HepG2 (cell line): Measurements from ENCODE around the gene PGLYRP4. TPM values are rescaled to one million over a fixed set of nuclear protein-coding genes. Genes with fewer than 3 reads are reported as not detected.

Experiments used
- ATAC-seq: fragments of 200-7000 bp; cut with Tn5 transposase; 3 replicates; pipeline ENCODE4 v1.9.1; 2020; ENCODE audit warnings: mild to moderate bottlenecking, moderate library complexity
- BruUV-seq: library from RNA; stranded (reverse); fragments of 400-500 nt; replicated peaks from 2 replicates; lab custom pipeline; 2021; lab: Mats Ljungman, UMichigan
- CTCF ChIA-PET: fragments of 300-600 bp; formaldehyde crosslinking; extraction: SDS; loops from one replicate; lab custom pipeline; 2021; ENCODE audit warnings: low total read pairs, inconsistent platforms, low intra/inter-chr PET ratio; lab: Yijun Ruan, JAX
- POLR2A ChIA-PET: fragments of 350-600 bp; sonication (Branson Sonifier 250); formaldehyde crosslinking; loops from one replicate; lab custom pipeline; 2020; ENCODE audit warnings: antibody characterized with exemption, inconsistent platforms; lab: Yijun Ruan, JAX
- DNase-seq: peaks from one replicate; pipeline ENCODE4 v3.0.0-alpha.2; 2015; ENCODE audit warnings: low spot score
- FAIRE-seq: peaks from 3 replicates; lab custom pipeline; 2011; peaks lifted over from hg19 to GRCh38; lab: Jason Lieb, UNC
- H2AFZ ChIP-seq: one replicate; pipeline ENCODE4 v1.6.1; 2011; ENCODE audit warnings: low read length, inconsistent platforms
- H3K27ac ChIP-seq: fragments of 300-600 bp; 3 replicates; pipeline ENCODE4 v1.8.0; 2011; ENCODE audit warnings: mixed run types, mild to moderate bottlenecking, mixed read lengths, low read length, inconsistent platforms; ENCODE audit not compliant: insufficient read depth; ENCODE audit errors: extremely low read length
- H3K27me3 ChIP-seq, 2 experiments: fragments of 200-600 bp in 1 of 2; 2 replicates in 1 of 2; 3 replicates in 1 of 2; pipeline versions ENCODE4 v1.6.0 to v1.8.0; 2011; ENCODE audit warnings: low read length in 2 of 2, mild to moderate bottlenecking in 2 of 2, moderate library complexity in 2 of 2, inconsistent platforms in 1 of 2; ENCODE audit not compliant: insufficient read depth in 2 of 2, control insufficient read depth in 1 of 2
- H3K36me3 ChIP-seq, 2 experiments: fragments of 200-600 bp in 1 of 2; replicated peaks in 1 of 2; 2 replicates in 1 of 2; 3 replicates in 1 of 2; pipeline versions ENCODE4 v1.5.1 to v1.8.0; 2011; ENCODE audit warnings: low read length in 2 of 2, inconsistent platforms in 1 of 2; ENCODE audit not compliant: insufficient read depth in 2 of 2, control insufficient read depth in 1 of 2
- H3K4me1 ChIP-seq: 2 replicates; pipeline ENCODE4 v1.5.1; 2012; ENCODE audit warnings: low read length, inconsistent platforms; ENCODE audit not compliant: insufficient read depth
- H3K4me2 ChIP-seq: 2 replicates; pipeline ENCODE4 v1.6.0; 2011; ENCODE audit warnings: low read depth, low read length, inconsistent platforms
- H3K4me3 ChIP-seq, 3 experiments: fragments of 200-600 bp in 1 of 3; sonication (generic), shearing (Covaris generic) in 1 of 3; replicated peaks in 1 of 3; 2 replicates each; pipeline ENCODE4 v1.5.1; 2011 to 2016; ENCODE audit warnings: low read length in 3 of 3, inconsistent platforms in 2 of 3, low read depth in 2 of 3, mild to moderate bottlenecking in 2 of 3, control low read depth in 1 of 3, mixed read lengths in 1 of 3; ENCODE audit not compliant: insufficient read depth in 1 of 3
- H3K79me2 ChIP-seq: one replicate; pipeline ENCODE4 v1.6.1; 2011; ENCODE audit warnings: low read length, inconsistent platforms; ENCODE audit not compliant: insufficient read depth
- H3K9ac ChIP-seq: 2 replicates; pipeline ENCODE4 v1.6.0; 2011; ENCODE audit warnings: mild to moderate bottlenecking, low read depth, low read length, inconsistent platforms; ENCODE audit not compliant: insufficient read depth
- H3K9me3 ChIP-seq: 2 replicates; pipeline ENCODE4 v1.5.1; 2012; ENCODE audit warnings: mild to moderate bottlenecking, low read length
- H4K20me1 ChIP-seq: 2 replicates; pipeline ENCODE4 v1.6.0; 2011; ENCODE audit warnings: inconsistent platforms, mild to moderate bottlenecking, low read length, moderate library complexity; ENCODE audit not compliant: insufficient read depth
- HMG20A ChIP-seq: IDR thresholded peaks from 2 replicates; pipeline ENCODE4 v1.6.1; 2016; ENCODE audit warnings: borderline replicate concordance
- MEIS2 ChIP-seq: sonication (generic); formaldehyde crosslinking; IDR thresholded peaks from 2 replicates; pipeline ENCODE4 v1.9.0; 2021; ENCODE audit warnings: mild to moderate bottlenecking, missing genetic modification reagents
- NPAS2 ChIP-seq: sonication (generic); formaldehyde crosslinking; IDR thresholded peaks from 2 replicates; pipeline ENCODE4 v1.8.0; 2022; ENCODE audit warnings: mild to moderate bottlenecking, missing genetic modification reagents, borderline replicate concordance
- SCMH1 ChIP-seq: sonication (generic); formaldehyde crosslinking; IDR thresholded peaks from 2 replicates; pipeline ENCODE4 v1.9.0; 2021; ENCODE audit warnings: missing genetic modification reagents, mild to moderate bottlenecking, borderline replicate concordance
- ZFYVE20 ChIP-seq: sonication (generic); formaldehyde crosslinking; IDR thresholded peaks from 2 replicates; pipeline ENCODE4 v1.8.0; 2023; ENCODE audit warnings: low read depth, mild to moderate bottlenecking, moderate library complexity, missing genetic modification reagents, borderline replicate concordance
- ZMYM4 ChIP-seq: sonication (generic); formaldehyde crosslinking; IDR thresholded peaks from 2 replicates; pipeline ENCODE4 v1.8.1; 2023; ENCODE audit warnings: mild to moderate bottlenecking, missing genetic modification reagents
- ZNF205 ChIP-seq: IDR thresholded peaks from 2 replicates; pipeline ENCODE4 v1.6.1; 2018; ENCODE audit warnings: missing biosample characterization, missing genetic modification reagents
- ZSCAN9 ChIP-seq: IDR thresholded peaks from 2 replicates; pipeline ENCODE4 v1.6.1; 2016; ENCODE audit warnings: borderline replicate concordance
- WGBS: methylation state at CpG from one replicate; pipeline ENCODE4 v1.1.6; 2017; ENCODE audit warnings: low lambda C conversion rate; 5-methylcytosine and 5-hydroxymethylcytosine counted together
- in situ Hi-C: cut with HindIII; loops from 2 replicates; pipeline ENCODE4 v1.10.0; 2017; ENCODE audit warnings: low pct_unique_long_range_greater_than_20kb; ENCODE audit not compliant: extremely low pct_ligation_motif_present
- intact Hi-C: fragments of 100-400 bp; cut with micrococcal nuclease; formaldehyde crosslinking; loops from one replicate; pipeline ENCODE4 v1.10.0; 2022; ENCODE audit not compliant: unreplicated experiment
- polyA plus RNA-seq, 8 experiments: library from polyadenylated mRNA; depleted of rRNA in 3 of 8; stranded (reverse) in 7 of 8; unstranded in 1 of 8; fragments of >200 nt; fragmentation: Illumina TruSeq in 4 of 8; extraction: Trizol in 4 of 8; gene quantifications; 2 replicates each; pipeline versions ENCODE4 v1.2.1 to v1.2.3, GENCODE V29; 2011 to 2016; ENCODE audit warnings: low read depth in 4 of 8, missing spikeins in 1 of 8, mixed read lengths in 1 of 8; ENCODE audit not compliant: insufficient read depth in 1 of 8
- total RNA-seq, 5 experiments: library from RNA; depleted of rRNA; stranded (reverse); fragments of >200 nt; fragmentation: Illumina TruSeq; extraction: Trizol; gene quantifications; 2 replicates each; pipeline ENCODE4 v1.2.3, GENCODE V29; 2016; ENCODE audit warnings: low read depth in 1 of 5
- TF ChIP-seq, protein P1 (sequence below): sonication (generic); formaldehyde crosslinking; IDR thresholded peaks from 2 replicates; pipeline ENCODE4 v1.4.0; 2020; ENCODE audit warnings: missing genetic modification reagents
- TF ChIP-seq, protein P2 (sequence below): fragments of 450-650 bp; IDR thresholded peaks from 2 replicates; pipeline ENCODE4 v1.6.1; 2017
- TF ChIP-seq, protein P3 (sequence below): sonication (generic); formaldehyde crosslinking; conservative IDR thresholded peaks from 2 replicates; pipeline ENCODE4 v1.4.0; 2020; ENCODE audit warnings: missing genetic modification reagents

PGLYRP4 gene
- total and polyA plus RNA-seq, 2 of the 13 experiments (the other 11 are each of a cell fraction or from before 2014, with no cell fraction given): not detected

DNA sequence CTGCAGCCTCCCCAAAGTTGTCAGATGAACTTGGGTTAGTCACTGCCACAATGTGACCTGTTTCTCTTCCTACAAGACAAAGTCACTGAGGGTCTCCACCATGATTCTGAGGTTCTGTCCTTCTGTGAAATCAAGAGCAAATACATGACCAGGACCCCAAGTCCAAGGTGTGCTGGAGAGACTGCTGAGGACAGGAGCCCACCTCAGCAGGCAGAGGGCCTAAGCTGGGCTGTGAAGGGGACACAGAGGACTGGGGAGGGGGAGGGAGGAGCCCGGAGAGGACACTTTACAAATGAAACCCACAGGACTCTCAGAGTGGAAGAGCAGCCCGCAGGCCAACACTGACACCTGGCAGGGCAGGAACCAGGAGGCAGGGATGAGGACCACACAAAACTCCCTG, 39.2 kb downstream of the PGLYRP4 start (continued):
- TF ChIP-seq ZFYVE20 (CRISPR knock-in tag) (no peak), NPAS2 (CRISPR knock-in tag) (no peak)
- TF ChIP-seq, protein P1, sequence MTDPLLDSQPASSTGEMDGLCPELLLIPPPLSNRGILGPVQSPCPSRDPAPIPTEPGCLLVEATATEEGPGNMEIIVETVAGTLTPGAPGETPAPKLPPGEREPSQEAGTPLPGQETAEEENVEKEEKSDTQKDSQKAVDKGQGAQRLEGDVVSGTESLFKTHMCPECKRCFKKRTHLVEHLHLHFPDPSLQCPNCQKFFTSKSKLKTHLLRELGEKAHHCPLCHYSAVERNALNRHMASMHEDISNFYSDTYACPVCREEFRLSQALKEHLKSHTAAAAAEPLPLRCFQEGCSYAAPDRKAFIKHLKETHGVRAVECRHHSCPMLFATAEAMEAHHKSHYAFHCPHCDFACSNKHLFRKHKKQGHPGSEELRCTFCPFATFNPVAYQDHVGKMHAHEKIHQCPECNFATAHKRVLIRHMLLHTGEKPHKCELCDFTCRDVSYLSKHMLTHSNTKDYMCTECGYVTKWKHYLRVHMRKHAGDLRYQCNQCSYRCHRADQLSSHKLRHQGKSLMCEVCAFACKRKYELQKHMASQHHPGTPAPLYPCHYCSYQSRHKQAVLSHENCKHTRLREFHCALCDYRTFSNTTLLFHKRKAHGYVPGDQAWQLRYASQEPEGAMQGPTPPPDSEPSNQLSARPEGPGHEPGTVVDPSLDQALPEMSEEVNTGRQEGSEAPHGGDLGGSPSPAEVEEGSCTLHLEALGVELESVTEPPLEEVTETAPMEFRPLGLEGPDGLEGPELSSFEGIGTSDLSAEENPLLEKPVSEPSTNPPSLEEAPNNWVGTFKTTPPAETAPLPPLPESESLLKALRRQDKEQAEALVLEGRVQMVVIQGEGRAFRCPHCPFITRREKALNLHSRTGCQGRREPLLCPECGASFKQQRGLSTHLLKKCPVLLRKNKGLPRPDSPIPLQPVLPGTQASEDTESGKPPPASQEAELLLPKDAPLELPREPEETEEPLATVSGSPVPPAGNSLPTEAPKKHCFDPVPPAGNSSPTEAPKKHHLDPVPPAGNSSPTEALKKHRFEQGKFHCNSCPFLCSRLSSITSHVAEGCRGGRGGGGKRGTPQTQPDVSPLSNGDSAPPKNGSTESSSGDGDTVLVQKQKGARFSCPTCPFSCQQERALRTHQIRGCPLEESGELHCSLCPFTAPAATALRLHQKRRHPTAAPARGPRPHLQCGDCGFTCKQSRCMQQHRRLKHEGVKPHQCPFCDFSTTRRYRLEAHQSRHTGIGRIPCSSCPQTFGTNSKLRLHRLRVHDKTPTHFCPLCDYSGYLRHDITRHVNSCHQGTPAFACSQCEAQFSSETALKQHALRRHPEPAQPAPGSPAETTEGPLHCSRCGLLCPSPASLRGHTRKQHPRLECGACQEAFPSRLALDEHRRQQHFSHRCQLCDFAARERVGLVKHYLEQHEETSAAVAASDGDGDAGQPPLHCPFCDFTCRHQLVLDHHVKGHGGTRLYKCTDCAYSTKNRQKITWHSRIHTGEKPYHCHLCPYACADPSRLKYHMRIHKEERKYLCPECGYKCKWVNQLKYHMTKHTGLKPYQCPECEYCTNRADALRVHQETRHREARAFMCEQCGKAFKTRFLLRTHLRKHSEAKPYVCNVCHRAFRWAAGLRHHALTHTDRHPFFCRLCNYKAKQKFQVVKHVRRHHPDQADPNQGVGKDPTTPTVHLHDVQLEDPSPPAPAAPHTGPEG (CRISPR knock-in tag): no peak
- TF ChIP-seq, protein P2, sequence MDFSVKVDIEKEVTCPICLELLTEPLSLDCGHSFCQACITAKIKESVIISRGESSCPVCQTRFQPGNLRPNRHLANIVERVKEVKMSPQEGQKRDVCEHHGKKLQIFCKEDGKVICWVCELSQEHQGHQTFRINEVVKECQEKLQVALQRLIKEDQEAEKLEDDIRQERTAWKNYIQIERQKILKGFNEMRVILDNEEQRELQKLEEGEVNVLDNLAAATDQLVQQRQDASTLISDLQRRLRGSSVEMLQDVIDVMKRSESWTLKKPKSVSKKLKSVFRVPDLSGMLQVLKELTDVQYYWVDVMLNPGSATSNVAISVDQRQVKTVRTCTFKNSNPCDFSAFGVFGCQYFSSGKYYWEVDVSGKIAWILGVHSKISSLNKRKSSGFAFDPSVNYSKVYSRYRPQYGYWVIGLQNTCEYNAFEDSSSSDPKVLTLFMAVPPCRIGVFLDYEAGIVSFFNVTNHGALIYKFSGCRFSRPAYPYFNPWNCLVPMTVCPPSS: no peak

DNA sequence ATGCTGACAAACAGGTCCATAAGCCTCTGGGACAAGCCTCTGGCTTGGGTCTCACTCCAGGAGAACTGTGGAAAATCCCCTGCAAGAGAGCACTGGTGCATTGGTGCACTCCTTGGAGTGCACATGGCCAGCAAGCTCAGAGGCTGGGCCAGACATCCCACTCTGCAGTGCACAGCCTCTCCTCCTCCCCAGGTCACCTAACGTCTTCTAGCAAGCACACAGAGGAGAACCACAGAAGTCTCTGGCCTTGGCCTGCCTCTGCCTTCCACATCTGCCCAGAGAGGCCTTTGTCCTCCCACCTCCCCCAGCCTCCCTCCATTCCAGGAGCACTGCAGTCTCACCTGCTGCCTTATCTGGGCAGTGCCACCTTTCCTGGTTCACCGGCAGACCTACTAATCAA, 40.1 kb downstream of the PGLYRP4 start:
- Histone ChIP-seq H3K36me3 (no peaks in the 10 kb centered on the region), H3K27me3 (peaks cover 2 to 11% of the 10 kb centered on the region in 2 experiments; a peak in 4 of 5 replicates), H3K27ac (no peak overlapping the region), H2AFZ (no peak overlapping the region), H3K4me3 (no peak overlapping the region), H3K9ac (no peak overlapping the region), H3K4me1 (no peaks in the 10 kb centered on the region), H3K4me2 (no peak overlapping the region), H4K20me1 (no peaks in the 10 kb centered on the region), H3K9me3 (no peaks in the 10 kb centered on the region), H3K79me2 (no peaks in the 10 kb centered on the region)
- no TSS peak for BruUV-seq
- intact Hi-C loops (no loop called here), in situ Hi-C loops (no loop called here)
- ChIA-PET CTCF (no interaction called here), POLR2A (no interaction called here)
- FAIRE-seq: no peak
- no peak for DNase-seq
- ATAC-seq: no peak
- TF ChIP-seq ZNF205 (CRISPR knock-in tag) (no peak), SCMH1 (CRISPR knock-in tag) (no peak), HMG20A (no peak), MEIS2 (CRISPR knock-in tag) (no peak), ZMYM4 (no peak), ZSCAN9 (no peak)
- TF ChIP-seq, protein P3, sequence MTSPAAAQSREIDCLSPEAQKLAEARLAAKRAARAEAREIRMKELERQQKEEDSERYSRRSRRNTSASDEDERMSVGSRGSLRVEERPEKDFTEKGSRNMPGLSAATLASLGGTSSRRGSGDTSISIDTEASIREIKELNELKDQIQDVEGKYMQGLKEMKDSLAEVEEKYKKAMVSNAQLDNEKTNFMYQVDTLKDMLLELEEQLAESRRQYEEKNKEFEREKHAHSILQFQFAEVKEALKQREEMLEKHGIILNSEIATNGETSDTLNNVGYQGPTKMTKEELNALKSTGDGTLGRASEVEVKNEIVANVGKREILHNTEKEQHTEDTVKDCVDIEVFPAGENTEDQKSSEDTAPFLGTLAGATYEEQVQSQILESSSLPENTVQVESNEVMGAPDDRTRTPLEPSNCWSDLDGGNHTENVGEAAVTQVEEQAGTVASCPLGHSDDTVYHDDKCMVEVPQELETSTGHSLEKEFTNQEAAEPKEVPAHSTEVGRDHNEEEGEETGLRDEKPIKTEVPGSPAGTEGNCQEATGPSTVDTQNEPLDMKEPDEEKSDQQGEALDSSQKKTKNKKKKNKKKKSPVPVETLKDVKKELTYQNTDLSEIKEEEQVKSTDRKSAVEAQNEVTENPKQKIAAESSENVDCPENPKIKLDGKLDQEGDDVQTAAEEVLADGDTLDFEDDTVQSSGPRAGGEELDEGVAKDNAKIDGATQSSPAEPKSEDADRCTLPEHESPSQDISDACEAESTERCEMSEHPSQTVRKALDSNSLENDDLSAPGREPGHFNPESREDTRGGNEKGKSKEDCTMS (CRISPR knock-in tag): no peak
- 36% methylated on average over 1 of the region's 2 CpGs for WGBS
